NCI-H2196 (cell line): ENCODE data around the gene ALK.

Experiments used
- DNase-seq: peaks from one replicate; lab custom pipeline; 2025; ENCODE audit not compliant: unreplicated experiment; lab: John Stamatoyannopoulos, UW

Gene ALK

DNA sequence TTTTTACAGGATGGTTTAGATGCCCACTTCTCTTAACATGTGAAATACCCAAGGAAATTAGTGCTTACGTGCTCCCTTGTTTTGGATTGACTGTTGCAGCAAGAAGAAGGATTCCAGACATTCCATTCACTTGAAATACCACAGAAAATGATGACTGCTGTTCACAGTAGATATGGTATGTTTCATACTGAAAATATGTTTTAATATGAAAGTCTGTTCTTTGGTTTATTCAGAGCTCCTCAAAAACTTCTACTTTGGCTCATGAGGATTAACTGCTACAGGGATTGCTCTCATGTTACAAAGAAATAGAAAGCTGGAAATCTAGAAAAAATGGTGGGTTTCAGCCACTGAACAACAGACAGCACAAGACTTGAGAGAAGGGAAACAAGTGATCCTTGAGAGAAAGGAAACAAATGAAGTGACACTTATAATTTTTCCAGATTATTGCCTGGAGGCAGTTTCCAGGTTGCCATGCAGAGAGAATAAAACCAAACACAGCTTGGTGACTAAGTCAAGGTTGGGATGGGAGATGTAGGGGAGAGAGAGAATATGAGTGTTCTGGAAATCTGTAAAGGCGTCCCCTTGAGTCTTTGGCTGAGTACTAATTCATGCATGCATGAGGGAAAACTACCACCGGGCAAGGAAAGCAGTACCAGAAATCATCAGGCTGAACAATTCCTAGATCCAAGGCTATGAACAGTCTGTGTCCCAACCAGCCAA, 458.0 kb downstream of the ALK start:
- no peak for DNase-seq

DNA sequence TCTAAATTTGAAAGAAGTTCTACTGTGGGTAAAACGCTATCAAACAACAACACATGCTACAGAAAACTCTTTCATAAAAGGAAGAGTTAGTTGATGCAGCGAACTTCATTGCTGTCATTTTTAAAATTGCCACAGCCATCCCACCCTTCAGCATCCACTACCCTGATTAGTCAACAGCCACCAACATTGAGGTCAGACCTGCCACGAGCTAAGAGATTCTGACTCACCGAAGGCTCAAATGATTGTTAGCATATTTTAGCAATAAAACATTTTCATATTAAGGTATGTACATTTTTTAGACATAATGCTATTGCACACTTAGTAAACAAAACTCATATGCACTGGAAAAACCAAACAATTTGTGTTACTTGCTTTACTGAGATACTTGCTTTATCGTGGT, 459.1 kb downstream of the ALK start:
- no peak for DNase-seq

- no peak for DNase-seq
Observed at GRCh38 chr2:29460190-29460589, 461.2 kb downstream of the ALK start.

DNA sequence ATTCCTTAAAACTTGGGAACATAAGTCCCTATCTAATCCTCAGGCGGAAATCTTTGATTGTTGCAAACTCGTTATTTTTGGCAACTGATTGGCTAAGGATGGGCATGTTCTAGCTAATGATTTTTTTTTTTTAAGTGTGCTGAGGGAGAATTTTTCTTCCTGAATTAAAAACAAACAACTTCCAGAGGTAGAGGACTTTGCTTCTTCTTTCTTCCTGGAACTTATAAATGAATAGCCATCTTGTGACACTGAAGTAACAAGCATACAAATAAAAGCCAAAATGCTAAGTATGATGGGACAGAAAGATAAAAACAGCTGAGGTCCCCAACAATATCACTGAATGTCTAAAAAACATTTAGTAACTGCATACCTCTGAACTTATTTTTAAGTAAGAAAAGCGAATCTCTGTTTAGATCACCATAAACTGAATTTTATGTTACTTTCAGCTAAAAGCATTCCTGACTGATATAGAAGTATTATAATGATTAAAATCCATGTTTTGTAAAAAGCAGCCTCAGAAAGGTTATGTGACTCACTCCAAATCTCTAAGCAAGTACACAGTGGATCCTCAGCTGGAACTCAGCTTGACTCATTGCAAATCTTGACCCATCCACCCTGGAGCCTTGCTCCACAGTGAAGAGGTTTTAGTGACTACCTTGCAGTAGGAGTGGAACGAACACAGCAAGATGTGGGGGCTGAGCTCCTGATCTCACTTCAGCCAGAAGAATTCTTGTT, 461.8 kb downstream of the ALK start:
- DNase-seq = no peak

- no peak for DNase-seq
Observed at GRCh38 chr2:29456429-29456828, 465.0 kb downstream of the ALK start.

DNA sequence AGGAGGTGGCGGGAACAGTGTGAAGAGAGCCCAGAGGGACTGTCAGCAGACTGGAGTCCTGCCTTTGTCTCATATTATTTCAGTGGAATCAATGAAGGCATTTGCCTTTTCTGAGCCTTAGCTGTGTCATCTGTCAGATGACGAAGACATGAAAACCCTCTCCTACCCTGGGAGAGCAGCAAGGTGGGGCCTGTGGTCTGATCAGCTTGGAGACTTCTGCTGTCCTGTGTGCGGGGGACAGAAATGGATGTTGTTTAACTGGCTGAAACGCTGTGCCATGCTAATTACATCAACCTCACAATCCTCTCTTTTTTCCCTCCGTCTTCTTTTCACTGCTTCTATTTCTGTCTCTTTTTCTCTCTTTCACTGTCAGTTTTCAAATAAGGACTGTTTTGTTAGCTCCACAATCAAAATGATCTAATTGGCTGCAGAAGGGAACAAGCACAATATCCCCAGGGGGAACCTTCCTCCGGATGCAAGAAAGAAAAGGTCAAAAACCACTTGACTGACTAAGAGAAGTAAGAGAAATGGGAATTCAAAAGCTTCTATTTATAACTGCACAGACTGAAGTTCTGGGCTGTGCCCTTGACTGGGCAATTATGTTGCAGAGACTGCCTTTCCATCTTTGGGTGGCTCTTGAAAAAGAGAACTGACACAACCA, 466.1 kb downstream of the ALK start:
- DNase-seq = no peak

DNA sequence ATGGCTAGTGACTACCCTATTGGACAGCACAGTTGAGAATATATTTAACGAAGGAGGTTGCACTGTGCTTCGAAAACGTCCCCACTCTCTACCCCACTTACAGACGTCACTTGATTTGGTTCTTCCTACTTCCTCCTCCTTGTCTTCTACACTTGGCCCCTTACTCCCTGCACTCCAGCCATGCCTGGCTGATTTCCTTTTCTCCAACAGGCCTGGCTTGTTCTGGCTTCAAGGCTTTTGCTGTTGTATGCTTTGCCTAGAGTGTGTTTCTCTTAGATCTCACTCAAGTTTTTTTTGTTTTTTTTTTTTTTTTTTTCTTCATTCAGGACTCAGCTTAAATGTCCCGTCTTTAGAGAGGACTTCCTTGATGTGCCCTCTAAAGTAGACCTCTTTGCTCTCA, 469.4 kb downstream of the ALK start:
- DNase-seq = no peak

GRCh38 chr2:29450596-29451222, 470.7 kb downstream of the ALK start:
- no peak for DNase-seq

- no peak for DNase-seq
Observed at GRCh38 chr2:29449499-29449898, 471.9 kb downstream of the ALK start.

- no peak for DNase-seq
Observed at GRCh38 chr2:29448096-29448688, 473.2 kb downstream of the ALK start.

DNA sequence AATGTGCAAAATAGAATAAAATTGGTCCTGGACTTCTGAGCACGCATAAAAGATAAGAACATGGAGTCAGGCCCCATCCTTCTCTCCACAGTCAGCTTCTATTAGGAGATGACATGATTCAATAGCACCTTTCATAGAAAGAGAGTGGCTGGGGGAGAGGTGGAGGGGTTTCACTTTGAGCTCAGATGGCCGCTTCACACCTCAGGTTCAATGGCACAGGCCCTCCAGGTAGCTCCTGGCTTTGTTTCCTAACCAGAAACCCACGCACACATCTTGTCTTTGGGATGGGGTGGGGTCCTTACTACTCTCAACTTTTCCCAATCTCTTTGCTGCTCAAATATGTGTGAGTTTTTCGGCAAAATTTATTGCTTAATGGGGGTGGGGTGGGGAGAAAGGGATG, 473.9 kb downstream of the ALK start:
- no peak for DNase-seq

DNA sequence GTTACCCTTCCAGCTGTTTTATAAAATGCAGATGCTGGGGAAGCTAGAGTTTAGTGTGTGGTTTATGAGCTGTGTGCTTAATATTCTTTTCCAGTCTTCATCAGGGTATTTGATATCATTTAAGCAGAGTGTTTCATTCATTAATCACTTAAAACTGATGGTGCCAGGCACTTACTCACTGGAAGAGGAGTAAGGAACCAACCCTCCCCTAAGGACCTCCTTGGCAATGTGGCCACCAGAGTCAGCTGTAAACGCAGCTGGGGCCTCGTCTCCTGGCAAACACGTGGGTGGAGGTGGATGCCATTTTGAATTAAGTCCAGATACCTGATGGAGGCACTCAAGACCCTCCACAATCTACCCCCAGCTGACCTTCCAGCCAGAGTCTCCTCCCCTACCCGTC, 474.5 kb downstream of the ALK start:
- no peak for DNase-seq

- no peak for DNase-seq
Observed at GRCh38 chr2:29444150-29444549, 477.2 kb downstream of the ALK start.

DNA sequence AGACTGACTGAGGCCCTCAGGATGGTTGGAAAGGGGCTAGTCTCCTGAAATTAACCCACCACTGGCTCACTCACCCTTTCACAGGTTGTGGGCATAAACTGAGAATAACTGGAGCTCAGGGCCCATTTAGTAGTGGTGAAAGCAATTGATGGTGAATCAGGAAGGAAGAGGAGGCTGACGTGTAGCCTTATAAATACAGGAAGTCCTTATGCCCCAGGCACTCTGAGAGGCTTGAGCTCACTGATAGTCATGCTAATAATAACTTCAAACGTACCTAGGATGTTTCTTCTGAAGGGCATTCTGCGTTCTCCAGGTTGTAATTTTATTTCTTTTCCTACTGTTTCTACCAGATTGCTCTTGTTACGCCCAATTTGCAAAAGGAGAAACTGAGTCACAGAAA, 477.8 kb downstream of the ALK start:
- no peak for DNase-seq

- no peak for DNase-seq
Observed at GRCh38 chr2:29443151-29443550, 478.2 kb downstream of the ALK start.

DNA sequence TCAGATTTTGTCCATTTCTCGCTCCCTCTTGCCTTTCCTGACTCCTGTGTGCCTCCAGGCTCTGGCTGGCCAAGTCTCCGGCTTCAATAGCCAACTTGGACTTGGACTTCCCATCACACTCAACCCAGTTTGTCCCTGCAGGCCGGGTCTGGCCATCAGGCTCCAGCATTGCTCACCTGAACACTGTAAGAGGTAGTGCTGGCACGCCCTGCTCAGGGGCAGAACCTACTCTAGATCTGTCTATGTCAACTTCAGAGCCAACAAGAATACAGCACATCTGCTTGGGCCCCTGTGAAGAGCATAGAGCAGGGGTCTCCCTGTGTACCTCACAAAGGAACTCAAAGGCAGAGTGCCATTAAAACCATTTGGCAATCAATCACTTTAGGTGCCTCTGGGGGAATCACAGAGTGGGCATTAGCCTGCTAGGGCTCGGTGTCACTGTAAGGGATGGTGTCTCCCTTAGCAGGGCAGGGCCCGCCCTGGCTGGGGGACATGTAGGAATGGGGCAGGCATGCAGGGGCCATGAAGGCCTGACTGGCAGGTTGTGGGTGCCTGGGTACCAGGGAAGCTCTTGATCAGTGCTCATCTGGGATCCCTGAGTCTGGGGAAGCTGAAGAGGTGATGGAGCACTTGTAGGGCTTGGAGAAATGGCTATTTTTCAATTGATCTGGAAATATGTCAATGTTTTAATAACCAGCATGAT, 480.3 kb downstream of the ALK start:
- no peak for DNase-seq

DNA sequence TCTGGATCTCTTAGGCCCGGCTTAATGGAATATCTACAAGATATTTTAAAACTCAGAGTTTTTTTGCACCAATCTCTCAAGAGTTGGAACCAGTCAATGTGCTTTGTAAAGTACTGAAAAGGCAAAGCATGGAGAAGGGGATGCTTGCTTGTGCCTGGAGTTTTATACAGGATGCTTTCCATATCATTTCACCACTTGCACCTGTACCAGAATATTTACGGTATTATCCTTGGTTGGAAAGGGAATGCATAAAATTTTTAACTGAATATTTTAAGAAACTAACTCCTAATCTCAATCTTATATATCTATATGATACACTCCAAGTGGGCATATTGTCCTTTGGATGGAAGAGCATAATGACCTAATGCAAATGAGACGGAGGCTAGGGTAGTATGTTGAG, 487.5 kb downstream of the ALK start:
- no peak for DNase-seq

- no peak for DNase-seq
Observed at GRCh38 chr2:29433128-29433527, 488.3 kb downstream of the ALK start.

DNA sequence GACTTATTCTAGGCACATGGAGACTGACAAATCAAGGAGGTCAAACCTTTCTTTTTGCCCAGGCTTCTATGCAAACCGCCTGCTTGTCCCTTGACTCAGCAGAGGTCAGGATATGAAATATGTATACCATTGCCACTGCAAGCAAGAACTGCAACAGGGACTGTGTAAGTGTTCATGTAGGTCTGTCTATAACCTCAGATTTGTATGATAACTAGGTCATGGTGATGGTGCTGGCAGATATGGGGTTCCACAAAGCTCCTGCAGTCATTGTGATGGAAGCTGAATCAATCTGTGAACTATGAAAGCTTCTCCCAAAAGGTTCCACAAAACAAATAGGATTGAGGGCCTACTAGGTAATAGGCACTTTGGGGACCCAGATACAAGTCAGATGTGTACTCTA, 489.9 kb downstream of the ALK start:
- DNase-seq = no peak

GRCh38 chr2:29430382-29431112, 490.8 kb downstream of the ALK start:
- DNase-seq = no peak
